PC-9 (cell line): ENCODE measurements around the gene APLN.

ENCODE experiments used
- CTCF ChIP-seq: fragments of 200-600 bp; sonication (generic); conservative IDR thresholded peaks from 2 replicates; pipeline ENCODE4 v1.6.1; 2017; ENCODE audit warnings: mixed run types, antibody characterized with exemption, mild to moderate bottlenecking, moderate library complexity
- EZH2 ChIP-seq: fragments of 200-600 bp; sonication (generic); IDR thresholded peaks from 2 replicates; pipeline ENCODE4 v1.8.0; 2017; ENCODE audit warnings: antibody characterized with exemption, low read depth

- TF ChIP-seq EZH2 (no peak), CTCF (no peak)
Measured at GRCh38 chrX:129659141-129659540, 4.4 kb upstream of the APLN start.
